ENCODE measurements around the gene LPP. TPM values are rescaled to one million over a fixed set of nuclear protein-coding genes. Genes with fewer than 3 reads are reported as not detected.
A peak's percentile ranks its signal among the peaks of the same experiment; 100 is the strongest.
"Not testable (repeated sequence)": the region's sequence is repeated elsewhere in the genome, so short reads cannot be mapped to it uniquely, and the experiment has no call there.

The LPP gene
- total RNA-seq, 1 experiment from 2014 or later, result 32.6 TPM

DNA sequence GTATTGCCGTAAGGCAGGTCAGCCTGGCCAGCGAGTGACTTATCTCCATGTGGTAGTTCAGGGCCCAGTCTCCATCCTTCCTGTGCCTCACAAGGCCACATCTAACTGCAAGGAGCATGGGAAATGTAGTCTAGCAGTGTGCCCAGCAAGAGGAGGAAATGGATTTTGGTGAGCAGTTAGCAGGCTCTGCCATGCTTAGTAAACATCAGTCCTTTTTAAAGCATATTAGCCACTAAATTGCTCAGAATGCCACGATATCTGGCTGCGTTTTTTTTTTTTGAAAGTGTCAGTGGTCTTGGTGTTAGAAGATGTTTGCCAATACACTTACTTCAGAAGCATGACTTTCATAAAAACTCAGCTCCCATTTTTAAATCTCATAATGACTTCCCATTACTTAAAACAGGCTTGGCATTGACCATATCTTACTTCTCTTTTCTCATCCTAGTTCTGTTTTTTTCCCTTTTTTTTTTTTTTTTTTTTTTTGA is 547.6 kb downstream of the LPP start:
- no peak for DNase-seq (ENCODE audit: low read depth)

DNA sequence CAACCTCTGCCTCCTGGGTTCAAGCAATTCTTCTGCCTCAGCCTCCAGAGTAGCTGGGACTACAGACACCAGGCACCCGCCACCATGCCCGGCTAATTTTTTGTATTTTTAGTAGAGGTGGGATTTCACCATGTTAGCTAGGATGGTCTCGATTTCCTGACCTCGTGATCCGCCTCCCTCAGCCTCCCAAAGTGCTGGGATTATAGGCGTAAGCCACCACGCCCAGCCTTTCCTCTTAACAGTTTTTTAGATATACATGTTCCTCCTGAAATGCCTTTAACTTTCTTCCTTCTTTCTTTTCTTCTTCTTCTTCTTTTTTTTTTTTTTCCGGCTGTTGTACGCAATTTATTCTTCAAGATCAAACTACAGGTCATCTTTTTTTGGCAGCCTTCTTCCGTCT is 548.1 kb downstream of the LPP start:
- not testable (repeated sequence) for DNase-seq (ENCODE audit: low read depth)

DNA sequence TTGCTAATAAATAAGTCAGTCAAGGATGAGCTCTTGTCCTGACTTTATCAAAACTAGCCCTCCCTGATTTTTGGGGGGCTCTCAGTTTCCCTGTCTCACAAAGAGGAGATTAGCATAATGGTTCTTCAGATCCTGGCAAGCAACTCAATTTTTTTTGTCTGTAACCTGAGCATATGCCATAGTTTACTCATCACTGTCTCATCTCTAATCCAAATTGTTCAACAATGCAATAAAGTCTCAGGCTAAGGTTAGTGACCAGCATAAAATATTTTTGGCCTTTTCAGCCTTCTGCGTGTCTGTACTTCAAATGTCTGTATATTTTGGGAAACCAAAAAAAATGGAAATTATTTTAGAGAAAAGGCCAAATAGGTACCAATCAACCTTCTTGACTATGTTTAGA is 552.2 kb downstream of the LPP start:
- peak; percentile 51 for DNase-seq (ENCODE audit: low read depth)

DNA sequence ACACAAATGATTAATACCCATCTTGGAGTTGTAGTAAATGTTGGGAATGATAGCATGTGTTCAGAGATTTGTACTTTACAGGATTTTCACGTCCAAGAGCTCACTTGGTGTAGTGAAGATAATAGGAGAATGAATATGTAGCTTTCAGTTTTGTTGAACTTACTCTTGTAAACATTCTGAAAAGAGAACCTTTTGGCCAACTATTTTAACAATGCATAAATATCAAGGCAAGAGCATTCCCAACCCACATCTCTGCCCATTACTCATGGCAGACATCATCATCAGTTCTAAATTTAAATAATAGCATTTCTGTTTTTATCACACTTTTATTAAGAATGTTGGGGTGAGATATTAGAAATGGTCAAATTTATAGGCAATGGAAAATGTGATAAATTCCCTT is 552.6 kb downstream of the LPP start:
- DNase-seq (ENCODE audit: low read depth), result peak; percentile 24

DNA sequence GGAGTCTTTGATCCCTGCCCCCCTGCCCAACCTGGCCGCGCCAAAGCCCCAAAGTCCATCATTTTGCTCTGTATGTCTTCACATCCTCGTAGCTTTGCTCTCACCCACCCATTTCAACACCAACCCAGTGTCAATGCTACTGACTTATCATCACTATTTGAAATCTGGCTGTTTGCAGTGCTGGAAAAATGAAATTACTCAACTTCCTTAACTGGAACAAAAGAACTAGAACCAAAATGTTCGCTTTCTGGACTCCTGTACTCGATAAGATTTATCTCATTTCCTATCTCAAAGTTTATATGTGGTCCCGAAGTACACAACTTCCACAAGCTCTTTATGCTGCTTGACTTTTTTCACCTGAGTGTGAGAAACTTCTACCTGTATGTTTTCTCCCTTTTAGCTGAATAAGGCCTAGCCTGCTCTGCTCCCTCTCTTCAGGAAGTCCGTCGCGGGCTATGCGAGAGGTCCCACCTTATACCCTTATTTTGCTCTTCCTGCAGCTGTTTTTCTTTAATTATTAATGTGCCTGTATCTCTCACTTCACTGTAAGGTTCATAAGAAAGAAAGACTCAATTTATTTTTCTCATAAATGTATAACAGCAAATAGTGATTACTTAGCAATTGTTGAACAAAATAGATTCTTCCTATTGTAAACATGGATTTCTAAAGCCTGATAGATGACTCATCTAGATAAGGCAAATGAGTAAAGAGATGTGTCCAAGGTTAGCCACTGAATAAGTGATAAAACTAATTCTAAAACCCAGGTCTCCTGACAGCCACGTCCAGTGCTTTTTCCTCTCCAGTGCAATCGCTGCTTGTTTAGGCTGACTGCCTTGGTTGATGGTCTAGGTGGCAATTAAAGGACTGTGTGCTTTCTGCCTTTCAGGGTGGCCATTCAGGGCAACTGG is 553.7 kb downstream of the LPP start:
- peak; percentile 11 for DNase-seq (ENCODE audit: low read depth)

DNA sequence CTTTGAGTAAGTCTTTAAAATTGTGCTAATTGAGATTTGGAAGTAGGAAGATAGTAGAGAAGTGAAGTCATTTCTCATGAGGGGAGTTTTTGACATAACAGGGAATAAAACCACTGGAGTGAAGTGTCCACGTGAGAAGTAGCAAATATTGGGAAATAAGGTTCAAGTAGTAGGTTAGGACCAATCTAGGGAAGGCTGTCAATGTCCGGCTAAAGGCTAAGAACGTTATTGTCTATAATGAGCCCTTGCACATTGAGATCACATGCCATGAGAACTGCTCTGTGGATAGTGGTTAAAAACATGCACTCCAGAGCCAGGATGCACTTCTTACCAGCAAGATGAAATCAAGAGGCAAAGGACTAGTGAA is 557.9 kb downstream of the LPP start:
- DNase-seq (ENCODE audit: low read depth), result no peak

DNA sequence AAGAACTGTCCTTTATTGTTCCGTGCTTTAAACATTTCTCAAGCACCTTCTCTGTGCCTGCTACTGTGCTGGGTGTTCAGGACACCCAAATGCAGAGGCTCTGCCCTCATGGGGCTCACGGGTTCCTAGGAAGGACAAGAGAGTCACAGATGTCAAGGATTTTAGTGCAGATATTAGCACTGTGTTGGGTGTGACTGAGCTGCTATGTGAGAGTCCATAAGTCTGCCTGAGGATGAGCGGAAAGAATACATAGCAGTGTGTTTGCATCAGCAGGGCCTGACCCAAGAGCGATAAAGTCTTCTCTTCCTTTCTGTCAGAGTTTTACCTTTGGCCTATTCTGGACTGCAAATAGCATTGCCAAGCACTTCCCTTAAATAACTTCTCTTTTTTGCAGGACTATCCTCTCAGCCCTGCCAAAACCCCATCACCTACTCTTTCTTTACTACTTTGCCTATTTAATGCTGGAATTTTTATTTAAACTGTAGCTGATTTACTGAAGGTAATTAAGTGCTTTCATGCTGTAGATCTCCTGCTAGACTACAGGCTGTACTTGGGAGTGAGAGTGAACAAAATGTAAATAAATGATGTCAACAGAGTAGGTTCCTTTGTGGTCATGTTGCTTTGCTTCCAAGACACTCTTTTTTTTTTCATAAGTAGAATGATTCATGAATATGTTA is 558.4 kb downstream of the LPP start:
- peak; percentile 60 for DNase-seq (ENCODE audit: low read depth)

DNA sequence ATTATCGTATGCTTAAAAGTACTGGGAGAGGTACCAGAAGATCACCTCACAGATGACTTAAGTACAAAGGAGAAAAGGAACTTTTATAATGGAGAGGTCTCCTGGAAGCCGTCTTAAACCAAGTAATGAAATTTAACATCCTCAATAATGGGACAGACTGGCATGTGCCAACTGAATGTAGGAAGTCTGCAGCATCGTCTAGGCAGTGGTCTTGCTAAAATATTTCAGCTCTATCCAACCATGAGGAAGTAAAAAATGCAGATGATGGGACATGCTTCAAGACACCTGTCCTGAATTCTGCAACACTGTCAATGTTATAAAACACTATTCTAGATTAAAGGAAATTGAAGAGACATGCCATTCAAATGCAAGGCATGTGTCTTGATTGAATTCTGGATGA is 559.0 kb downstream of the LPP start:
- DNase-seq (ENCODE audit: low read depth), result no peak

DNA sequence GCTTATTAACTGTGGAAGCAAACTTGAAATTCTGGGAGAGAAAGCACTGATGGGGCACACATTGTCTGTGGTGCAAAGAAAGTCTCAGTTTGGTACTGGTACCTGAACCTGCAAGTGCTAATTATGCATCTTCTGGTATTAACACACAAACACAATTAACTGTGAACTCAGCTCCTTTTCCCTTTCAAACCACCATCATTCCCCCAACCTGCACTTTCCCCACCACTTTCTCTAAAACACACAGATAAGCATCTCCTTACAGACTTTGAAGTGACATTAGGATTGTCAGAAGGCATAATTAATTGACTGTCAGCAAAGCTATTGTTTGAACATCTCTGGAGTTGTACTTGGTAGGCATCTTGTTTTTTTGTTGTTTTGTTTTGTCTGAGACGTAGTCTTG is 565.6 kb downstream of the LPP start:
- DNase-seq (ENCODE audit: low read depth), result no peak

DNA sequence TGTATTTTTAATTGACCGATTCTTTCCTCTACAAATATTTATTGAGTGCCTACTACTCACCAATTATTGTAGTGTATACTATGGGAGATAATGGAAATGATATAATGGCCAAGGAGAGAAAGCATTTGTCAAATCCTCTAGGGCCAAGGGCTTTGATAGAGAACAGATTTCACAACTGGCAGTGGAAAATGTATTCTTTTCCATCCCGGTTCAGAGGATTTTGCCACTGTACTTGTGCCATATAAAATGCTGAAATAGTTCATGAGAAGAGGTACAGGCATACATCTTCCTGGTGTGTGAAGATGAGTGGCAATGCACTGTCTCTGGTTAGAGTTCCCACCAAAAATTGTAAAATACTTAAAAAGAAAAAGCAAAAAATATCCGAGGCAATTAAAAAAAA is 566.3 kb downstream of the LPP start:
- DNase-seq (ENCODE audit: low read depth), result no peak

DNA sequence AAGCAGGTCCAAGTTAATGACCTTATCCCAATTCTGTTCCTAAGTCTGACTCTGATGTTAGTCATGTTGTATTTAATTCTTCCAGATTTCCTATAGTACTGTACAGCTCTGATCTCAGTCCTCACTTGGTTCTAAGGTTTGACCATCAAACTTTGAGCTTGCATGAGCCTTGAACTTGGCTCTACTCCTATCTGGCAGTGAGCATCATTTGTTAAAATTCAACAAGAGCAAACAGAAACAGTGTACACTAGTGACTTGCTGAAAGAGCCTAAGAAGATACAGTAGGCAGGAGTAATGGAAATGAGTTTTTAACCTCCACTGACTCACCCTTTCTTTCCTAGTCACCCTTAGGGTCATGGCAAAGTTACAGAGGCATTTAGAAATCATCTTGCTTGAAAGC is 566.7 kb downstream of the LPP start:
- peak; percentile 64 for DNase-seq (ENCODE audit: low read depth)

DNA sequence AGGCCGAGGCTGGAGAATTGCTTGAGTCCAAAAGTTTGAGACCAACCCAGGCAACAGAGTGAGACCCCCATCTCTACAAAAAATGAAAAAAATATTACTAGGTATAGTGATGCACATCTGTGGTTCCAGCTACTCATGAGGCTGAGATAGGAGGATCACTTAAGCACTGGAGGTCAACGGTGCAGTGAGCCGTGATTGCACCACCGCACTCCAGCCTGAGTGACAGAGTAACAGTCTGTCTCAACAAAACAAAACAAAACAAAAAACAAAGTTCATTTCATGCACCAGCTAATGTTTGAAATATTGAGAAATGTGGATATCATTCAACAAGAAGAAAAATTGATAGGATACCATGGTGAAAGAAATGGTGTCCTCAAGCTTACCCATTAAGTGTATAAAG is 567.4 kb downstream of the LPP start:
- no peak for DNase-seq (ENCODE audit: low read depth)

DNA sequence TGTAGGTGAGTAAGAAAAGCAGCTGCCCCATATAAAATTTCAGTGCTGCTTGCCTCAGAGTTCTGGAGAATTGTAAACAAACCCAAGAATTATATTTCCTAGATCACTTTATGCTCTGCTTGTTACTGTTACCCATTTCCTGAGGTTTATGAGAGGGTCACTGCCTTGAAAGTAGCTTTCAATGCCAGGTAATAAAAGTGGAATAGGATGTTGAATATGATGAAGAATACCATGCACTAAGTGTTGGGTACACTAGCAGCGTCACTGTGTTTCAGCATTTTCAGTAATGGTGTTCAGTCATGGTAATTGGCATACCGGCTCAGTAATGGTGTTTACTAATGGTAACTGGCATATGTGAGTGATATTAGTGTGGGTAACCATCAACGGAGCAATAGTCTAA is 568.0 kb downstream of the LPP start:
- no peak for DNase-seq (ENCODE audit: low read depth)

DNA sequence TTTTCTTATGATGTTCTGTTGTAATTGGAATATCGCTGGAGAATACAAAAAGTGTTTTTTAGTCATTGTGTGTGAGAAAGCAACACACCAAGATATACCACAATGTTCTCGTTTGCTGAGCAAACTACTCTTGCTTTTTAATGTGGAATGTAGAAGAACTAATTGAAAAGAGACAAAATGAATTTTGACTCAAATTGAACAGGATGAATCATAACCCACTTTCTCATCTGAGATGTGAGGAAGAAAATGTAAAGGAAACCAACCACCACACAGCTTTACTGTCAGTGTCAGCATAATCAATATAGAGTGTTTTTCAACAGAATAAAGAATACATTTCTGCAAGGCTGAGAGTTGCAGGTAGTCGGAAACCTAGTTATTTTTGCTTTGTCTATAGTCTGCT is 569.0 kb downstream of the LPP start:
- DNase-seq (ENCODE audit: low read depth), result no peak

DNA sequence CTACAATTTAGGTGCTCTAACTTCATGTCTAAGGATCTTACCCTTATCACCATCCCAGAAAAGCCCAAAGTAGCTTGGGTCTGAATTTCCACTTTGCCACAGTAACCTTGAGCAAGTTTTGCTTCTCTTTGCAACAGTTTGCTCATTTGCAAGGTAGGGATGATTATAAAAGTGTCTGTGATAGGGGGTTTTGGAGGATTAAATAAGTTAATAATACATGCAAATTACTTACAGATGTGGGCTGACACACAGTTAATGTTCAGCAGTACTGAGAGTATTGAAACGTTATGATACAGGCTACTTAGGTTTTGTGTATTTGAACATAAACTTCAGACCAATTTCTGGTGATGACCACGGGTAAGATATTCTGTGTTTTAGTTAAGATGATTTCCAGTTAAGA is 573.1 kb downstream of the LPP start:
- DNase-seq (ENCODE audit: low read depth), result no peak

DNA sequence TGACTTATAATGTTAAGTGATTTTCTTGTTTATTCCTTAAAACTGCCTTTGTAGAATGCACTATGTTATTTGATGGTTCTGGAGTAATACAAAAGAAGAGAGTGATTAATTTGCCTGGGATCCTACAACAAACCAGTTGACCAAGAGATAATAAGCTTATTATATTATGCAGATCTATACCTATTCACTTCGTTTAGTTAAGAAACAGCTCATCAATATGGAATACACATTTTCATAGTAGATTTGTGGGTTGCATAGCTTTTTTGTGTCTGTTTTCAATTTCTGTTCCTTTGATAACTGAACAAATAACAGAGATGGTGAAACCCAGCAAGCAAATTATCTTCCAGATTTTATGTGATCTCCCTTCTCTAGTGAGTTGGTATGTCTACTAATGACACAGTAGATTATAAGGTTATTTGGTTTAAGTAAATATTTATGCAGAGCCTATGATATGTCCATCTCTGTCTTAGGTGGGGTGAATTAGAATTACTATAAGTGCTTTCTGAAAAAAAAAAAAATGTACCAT is 574.5 kb downstream of the LPP start:
- no peak for DNase-seq (ENCODE audit: low read depth)

DNA sequence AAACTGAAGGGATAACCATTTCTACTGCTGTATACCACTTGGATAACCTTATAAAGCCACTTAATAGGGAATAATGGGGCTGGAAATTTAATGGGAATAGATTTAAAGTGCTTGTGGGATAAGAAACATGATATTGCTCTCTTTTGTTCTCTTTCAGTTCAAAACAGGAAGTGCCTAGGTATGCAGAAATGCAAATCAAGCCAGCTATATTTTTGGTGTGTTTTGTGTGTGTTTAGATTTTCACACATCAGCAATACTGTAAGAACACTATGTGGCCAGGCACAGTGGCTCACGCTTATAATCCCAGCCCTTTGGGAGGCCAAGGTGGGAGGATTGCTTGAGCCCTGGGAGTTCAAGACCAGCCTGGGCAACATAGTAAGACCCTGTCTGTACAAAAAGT is 575.5 kb downstream of the LPP start:
- no peak for DNase-seq (ENCODE audit: low read depth)

DNA sequence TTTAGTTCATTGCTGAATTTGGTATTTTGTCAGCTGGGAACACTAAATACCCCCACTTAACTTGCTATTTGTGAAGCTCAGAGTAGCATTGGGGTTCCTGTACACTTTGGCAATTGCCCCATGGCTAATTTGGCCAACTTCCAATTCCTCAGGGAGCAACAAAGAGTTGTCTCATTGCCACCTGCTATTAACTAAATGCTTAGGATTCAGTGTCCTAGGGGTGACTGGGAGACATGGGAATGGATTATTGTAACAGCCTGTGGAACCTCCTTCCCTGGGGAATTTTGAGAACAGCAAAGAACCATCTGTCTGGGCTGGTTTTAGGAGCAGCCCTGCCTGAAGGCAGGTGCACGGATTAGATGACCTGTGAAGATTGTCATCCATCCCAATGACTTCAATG is 580.4 kb downstream of the LPP start:
- DNase-seq (ENCODE audit: low read depth), result peak; percentile 40

DNA sequence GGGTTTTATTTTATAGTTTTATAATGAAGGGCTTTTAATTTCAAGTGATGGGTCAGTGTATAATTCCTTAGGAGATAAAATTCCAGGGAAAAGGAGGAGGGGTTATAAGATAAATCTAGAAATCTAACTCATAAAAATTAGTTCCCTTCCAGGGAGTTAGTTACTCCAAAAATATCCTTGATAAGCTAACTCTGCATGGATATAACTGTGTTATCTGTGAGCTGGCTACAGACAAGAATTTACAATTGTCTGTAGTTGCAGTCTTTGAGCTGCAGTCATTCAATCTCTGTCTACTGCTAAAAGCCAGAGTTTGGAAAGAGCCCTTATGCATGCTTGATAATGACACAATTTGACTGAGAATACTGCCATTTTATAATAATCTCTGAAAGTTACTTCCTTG is 585.6 kb downstream of the LPP start:
- no peak for DNase-seq (ENCODE audit: low read depth)

DNA sequence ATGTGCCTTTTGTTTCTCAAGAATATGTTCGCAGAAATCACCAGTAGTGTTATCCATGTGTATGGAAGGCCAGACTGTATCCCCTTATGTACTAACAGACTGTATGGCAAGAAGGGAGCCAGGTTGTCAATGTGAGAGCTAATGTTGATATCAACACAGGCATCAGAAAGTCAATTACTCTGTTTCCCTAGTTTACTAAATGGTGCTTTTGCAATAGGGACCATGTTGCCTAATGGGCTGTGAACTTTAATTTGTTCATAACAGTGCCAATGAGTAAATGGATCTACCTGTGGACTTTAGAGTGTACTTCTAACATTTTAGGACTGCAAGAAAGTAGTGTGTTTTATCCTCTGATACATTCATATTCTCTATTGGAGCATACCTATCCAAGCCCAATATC is 586.1 kb downstream of the LPP start:
- DNase-seq (ENCODE audit: low read depth), result no peak

DNA sequence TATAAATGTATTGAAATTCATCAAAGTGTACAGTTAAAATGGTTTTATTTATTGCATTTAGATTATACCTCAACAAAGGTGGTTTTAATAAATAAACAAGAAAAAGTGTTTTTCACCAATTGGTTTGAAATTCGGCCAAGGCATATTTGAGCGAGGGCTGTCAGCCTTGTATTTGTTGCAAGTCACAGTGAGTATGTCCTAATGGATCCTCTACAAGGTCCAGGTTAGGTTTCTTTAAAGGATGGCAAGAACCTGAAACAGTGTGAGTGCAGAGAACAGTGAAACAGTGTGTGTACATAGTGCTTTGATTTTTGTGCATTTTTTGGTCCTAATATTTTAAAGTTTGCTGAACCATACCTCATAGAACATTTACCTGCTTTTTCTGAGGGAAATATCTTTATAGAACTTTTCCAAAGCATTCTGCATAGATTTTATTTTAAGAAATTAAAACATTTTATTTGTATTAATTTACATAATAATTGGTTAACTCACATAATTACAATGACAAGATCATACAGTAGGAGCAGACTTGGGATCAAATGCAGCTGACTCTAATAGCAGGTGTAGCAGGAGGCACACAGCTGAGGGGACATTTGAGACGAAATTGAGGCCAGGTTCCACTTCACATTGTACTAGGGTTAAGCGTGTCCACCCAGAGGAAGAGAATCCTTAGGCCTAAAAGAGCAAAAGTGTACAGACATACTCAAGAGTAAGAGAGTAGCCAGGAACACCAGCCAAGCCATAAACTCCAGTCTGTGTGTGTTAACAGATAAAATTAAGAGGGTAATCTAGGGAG is 589.0 kb downstream of the LPP start:
- DNase-seq (ENCODE audit: low read depth), result no peak

DNA sequence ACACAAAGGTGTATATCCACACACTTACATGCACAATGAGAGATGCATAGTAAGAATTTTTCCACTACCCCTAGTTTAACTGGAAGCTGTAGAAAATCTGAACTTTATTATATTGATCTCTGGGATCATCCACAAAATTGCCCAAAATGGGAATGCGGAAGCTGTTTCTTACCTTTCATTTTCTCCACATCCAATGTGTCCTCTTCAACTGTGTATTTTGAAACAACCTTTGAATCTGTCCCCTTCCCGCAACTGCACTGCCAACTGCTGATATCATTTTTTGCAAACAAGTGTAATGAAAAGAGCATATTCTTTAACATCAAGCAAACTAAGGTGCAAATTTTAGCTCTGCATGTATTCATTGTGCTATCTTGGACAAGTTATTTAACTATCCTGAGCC is 590.2 kb downstream of the LPP start:
- DNase-seq (ENCODE audit: low read depth), result no peak

All from M059J (cell line).